OCI-LY7 (cell line): ENCODE data around the gene TBX6. TPM values are rescaled to one million over a fixed set of nuclear protein-coding genes. Genes with fewer than 3 reads are reported as not detected.
A peak's percentile ranks its signal among the peaks of the same experiment; 100 is the strongest.

Experiments
- BruUV-seq: library from RNA; stranded (reverse); fragments of 400-500 nt; replicated peaks from 2 replicates; lab custom pipeline; 2021; lab: Mats Ljungman, UMichigan
- CTCF ChIA-PET: fragments of 300-600 bp; sonication (Branson Sonifier 250); formaldehyde crosslinking; loops from one replicate; lab custom pipeline; 2022; ENCODE audit warnings: antibody characterized with exemption; ENCODE audit not compliant: unreplicated experiment; lab: Charles Lee
- POLR2A ChIA-PET: fragments of 300-600 bp; sonication (Branson Sonifier 250); formaldehyde crosslinking; loops from one replicate; lab custom pipeline; 2022; ENCODE audit warnings: antibody characterized with exemption; lab: Charles Lee
- DNase-seq: peaks from one replicate; pipeline ENCODE4 v3.0.0-alpha.2; 2015; ENCODE audit warnings: low spot score
- H2AFZ ChIP-seq: fragments of 200-600 bp; sonication (generic), shearing (Covaris generic); 2 replicates; pipeline ENCODE4 v1.6.1; 2014; ENCODE audit warnings: mild to moderate bottlenecking, antibody characterized with exemption, low read length, moderate library complexity
- H3K27ac ChIP-seq: fragments of 200-600 bp; sonication (generic); 2 replicates; pipeline ENCODE4 v1.5.1; 2014; ENCODE audit warnings: mixed run types, low read depth, mild to moderate bottlenecking, moderate library complexity, low read length, inconsistent platforms; ENCODE audit not compliant: poor library complexity, severe bottlenecking
- H3K36me3 ChIP-seq: fragments of 200-600 bp; sonication (generic); 2 replicates; pipeline ENCODE4 v1.6.1; 2014; ENCODE audit warnings: mild to moderate bottlenecking, antibody characterized with exemption, low read length, moderate library complexity, mixed read lengths; ENCODE audit not compliant: insufficient read depth
- H3K4me1 ChIP-seq: fragments of 200-600 bp; sonication (generic); 2 replicates; pipeline ENCODE4 v1.5.1; 2014; ENCODE audit warnings: mild to moderate bottlenecking, low read length; ENCODE audit not compliant: insufficient read depth, poor library complexity, severe bottlenecking
- H3K4me2 ChIP-seq: fragments of 200-600 bp; sonication (generic); 2 replicates; pipeline ENCODE4 v1.6.1; 2014; ENCODE audit warnings: mild to moderate bottlenecking, low read length
- H3K4me3 ChIP-seq: fragments of 200-600 bp; sonication (generic); 2 replicates; pipeline ENCODE4 v1.5.1; 2014; ENCODE audit warnings: mild to moderate bottlenecking, low read depth, low read length; ENCODE audit not compliant: poor library complexity, severe bottlenecking
- H3K79me2 ChIP-seq: fragments of 200-600 bp; sonication (generic); 2 replicates; pipeline ENCODE4 v1.6.1; 2016; ENCODE audit warnings: low read depth, mild to moderate bottlenecking, low read length, moderate library complexity, mixed read lengths; ENCODE audit not compliant: insufficient read depth
- H3K9me2 ChIP-seq: fragments of 200-600 bp; sonication (generic); 2 replicates; pipeline ENCODE4 v1.6.1; 2016; ENCODE audit warnings: mild to moderate bottlenecking, low read length, mixed read lengths; ENCODE audit not compliant: insufficient read depth
- H3K9me3 ChIP-seq: fragments of 200-600 bp; sonication (generic); 2 replicates; pipeline ENCODE4 v1.6.1; 2014; ENCODE audit warnings: mild to moderate bottlenecking, mixed run types, low read length, mixed read lengths
- H4K20me1 ChIP-seq: fragments of 200-600 bp; sonication (generic); 2 replicates; pipeline ENCODE4 v1.6.1; 2014; ENCODE audit warnings: mild to moderate bottlenecking, antibody characterized with exemption, low read length, moderate library complexity, mixed read lengths; ENCODE audit not compliant: insufficient read depth
- CTCF ChIP-seq: fragments of 200-600 bp; sonication (generic); conservative IDR thresholded peaks from 2 replicates; pipeline ENCODE4 v1.5.1; 2014; ENCODE audit warnings: mild to moderate bottlenecking, antibody characterized with exemption, low read length, moderate library complexity, mixed read lengths
- EZH2phosphoT487 ChIP-seq: fragments of 200-600 bp; sonication (generic); IDR thresholded peaks from 2 replicates; pipeline ENCODE4 v1.6.1; 2018; ENCODE audit warnings: low read depth, borderline replicate concordance, mild to moderate bottlenecking, mixed run types, antibody characterized with exemption, low read length, moderate library complexity, mixed read lengths
- intact Hi-C: fragments of 100-400 bp; cut with micrococcal nuclease; formaldehyde crosslinking; loops from one replicate; pipeline ENCODE4 v1.10.0; 2022; ENCODE audit not compliant: unreplicated experiment
- total RNA-seq, 2 experiments: library from RNA; depleted of rRNA in 1 of 2; stranded (reverse); fragments of >200 nt in 1 of 2; shearing (Covaris generic) in 1 of 2; gene quantifications; 2 replicates each; pipeline ENCODE4 v1.2.3, GENCODE V29; 2014 to 2022

Gene TBX6
- total RNA-seq, 2 experiments from 2014 or later = 1.4 to 3.7 TPM

- no peaks in the 10 kb centered on the region for H3K9me2 ChIP-seq
- intact Hi-C loops = loop anchor here (1.0 kb wide), 2 partner anchors 10 to 17 kb away; partner anchors contain the start of gene ALDOA
- H3K27ac ChIP-seq = peak within 1 kb of the TSS; percentile 51
- no peaks in the 10 kb centered on the region for H3K9me3 ChIP-seq
- POLR2A ChIA-PET = interaction anchor here (0.7 to 1.5 kb wide), 4 partner anchors 9 to 79 kb away, joined by 3 to 5 read pairs (median 4); partner anchors contain the start of genes INO80E and TBX6
- peaks cover 37% of the 10 kb centered on the region for H3K79me2 ChIP-seq
- H3K4me2 ChIP-seq = peak within 1 kb of the TSS; percentile 99
- H3K4me1 ChIP-seq = peaks cover 26% of the 10 kb centered on the region
- DNase-seq = peak; percentile 90
- peak within 1 kb of the TSS; percentile 98 for H3K4me3 ChIP-seq
- TSS peak; percentile 99 for BruUV-seq
- CTCF ChIA-PET = no interaction called here
- TF ChIP-seq EZH2phosphoT487 (no peak), CTCF (no peak)
- peaks cover 5% of the 10 kb centered on the region for H4K20me1 ChIP-seq
- H3K36me3 ChIP-seq = peaks cover 78% of the 10 kb centered on the region
- H2AFZ ChIP-seq = peak within 1 kb of the TSS; percentile 0; the same call in 1 of the 2 replicates
These were observed 16.0 kb downstream of the TBX6 start, which contains the start of gene PPP4C for GRCh38 chr16:30075503-30076275. Gene PPP4C, plus strand, starts transcription at chr16:30075994. Its CDS starts 384 bp downstream, at chr16:30076378.

- no peak for TF ChIP-seq EZH2phosphoT487
- no peak for TF ChIP-seq CTCF
- peaks cover 86% of the 10 kb centered on the region for H3K36me3 ChIP-seq
- POLR2A ChIA-PET = interaction anchor here (0.6 to 0.7 kb wide), 2 partner anchors 161 to 617 kb away, joined by 4 to 5 read pairs; no protein-coding TSS in a partner anchor
- CTCF ChIA-PET = no interaction called here
- no peak for DNase-seq
- no TSS peak for BruUV-seq
- no peaks in the 10 kb centered on the region for H3K9me3 ChIP-seq
- intact Hi-C loops = no loop called here
- H3K4me3 ChIP-seq = no peak overlapping the region
- no peak overlapping the region for H2AFZ ChIP-seq
- peaks cover 37% of the 10 kb centered on the region for H3K79me2 ChIP-seq
- no peak overlapping the region for H3K4me2 ChIP-seq
- H3K4me1 ChIP-seq = peaks cover 39% of the 10 kb centered on the region
- peaks cover 14% of the 10 kb centered on the region for H4K20me1 ChIP-seq
- no peak overlapping the region for H3K27ac ChIP-seq
- H3K9me2 ChIP-seq = no peaks in the 10 kb centered on the region
These were observed 21.2 kb downstream of the TBX6 start for GRCh38 chr16:30070490-30070889.
